HUES6 (cell line): ENCODE measurements around the gene VIPR1.

Experiments
- H3K27ac ChIP-seq: 2 replicates; pipeline ENCODE4 v1.7.0; 2013; ENCODE audit warnings: low read depth, mild to moderate bottlenecking, low read length, inconsistent platforms
- H3K27me3 ChIP-seq: 2 replicates; pipeline ENCODE4 v1.6.1; 2013; ENCODE audit warnings: low read length; ENCODE audit not compliant: control insufficient read depth, insufficient read depth
- H3K36me3 ChIP-seq: 2 replicates; pipeline ENCODE4 v1.6.1; 2013; ENCODE audit warnings: low read length; ENCODE audit not compliant: control insufficient read depth, insufficient read depth
- H3K4me1 ChIP-seq: 2 replicates; pipeline ENCODE4 v1.6.1; 2013; ENCODE audit warnings: low read length; ENCODE audit not compliant: control insufficient read depth, insufficient read depth
- H3K4me3 ChIP-seq: 2 replicates; pipeline ENCODE4 v1.5.1; 2013; ENCODE audit warnings: low read depth, low read length
- H3K9ac ChIP-seq: one replicate; pipeline ENCODE4 v1.6.1; 2013; ENCODE audit warnings: mild to moderate bottlenecking, low read length
- H3K9me3 ChIP-seq: 2 replicates; pipeline ENCODE4 v1.6.1; 2013; ENCODE audit warnings: low read depth, low read length; ENCODE audit not compliant: control insufficient read depth, insufficient read depth

VIPR1 gene

GRCh38 chr3:42478830-42479229 lies 23.6 kb upstream of the VIPR1 start:
- Histone ChIP-seq H3K4me3 (no peak overlapping the region), H3K4me1 (peaks cover 6% of the 10 kb centered on the region; the same call in 1 of the 2 replicates), H3K27ac (no peak overlapping the region), H3K9ac (no peak overlapping the region), H3K27me3 (no peaks in the 10 kb centered on the region), H3K36me3 (no peaks in the 10 kb centered on the region), H3K9me3 (peaks cover 7% of the 10 kb centered on the region; the same call in 1 of the 2 replicates)

- Histone ChIP-seq H3K27me3 (no peaks in the 10 kb centered on the region; the same call in 1 of the 2 replicates), H3K4me1 (peaks cover 7% of the 10 kb centered on the region; the same call in 1 of the 2 replicates), H3K27ac (no peak overlapping the region)
Measured at GRCh38 chr3:42486814-42487565, 15.5 kb upstream of the VIPR1 start.

GRCh38 chr3:42488687-42489086 lies 13.8 kb upstream of the VIPR1 start:
- H3K4me3 ChIP-seq = no peak overlapping the region
- no peaks in the 10 kb centered on the region for H3K36me3 ChIP-seq
- no peak overlapping the region for H3K9ac ChIP-seq
- H3K27ac ChIP-seq = no peak overlapping the region
- peaks cover 7% of the 10 kb centered on the region; the same call in 1 of the 2 replicates for H3K4me1 ChIP-seq
- H3K9me3 ChIP-seq = no peaks in the 10 kb centered on the region
- H3K27me3 ChIP-seq = no peaks in the 10 kb centered on the region; the same call in 1 of the 2 replicates

More at GRCh38 chr3:42486814-42487565, 15.5 kb upstream of the VIPR1 start:
- no peak overlapping the region for H3K4me3 ChIP-seq
- no peaks in the 10 kb centered on the region for H3K36me3 ChIP-seq
- no peak overlapping the region for H3K9ac ChIP-seq
- H3K9me3 ChIP-seq = 0 out of 2 replicates have a peak, but pooled peaks cover under 1% of the 10 kb centered on the region

- H3K27ac ChIP-seq = no peak overlapping the region
- no peak overlapping the region for H3K9ac ChIP-seq
- no peak overlapping the region for H3K4me3 ChIP-seq
- H3K27me3 ChIP-seq = no peaks in the 10 kb centered on the region; the same call in 1 of the 2 replicates
- peaks cover 7% of the 10 kb centered on the region; the same call in 1 of the 2 replicates for H3K4me1 ChIP-seq
- no peaks in the 10 kb centered on the region for H3K9me3 ChIP-seq
- H3K36me3 ChIP-seq = no peaks in the 10 kb centered on the region
Measured at GRCh38 chr3:42489116-42489936, 13.1 kb upstream of the VIPR1 start.

- H3K36me3 ChIP-seq = no peaks in the 10 kb centered on the region
- no peaks in the 10 kb centered on the region for H3K9me3 ChIP-seq
- peaks cover 7% of the 10 kb centered on the region; the same call in 1 of the 2 replicates for H3K4me1 ChIP-seq
- no peak overlapping the region for H3K27ac ChIP-seq
- no peak overlapping the region for H3K9ac ChIP-seq
- H3K27me3 ChIP-seq = no peaks in the 10 kb centered on the region; the same call in 1 of the 2 replicates
- no peak overlapping the region for H3K4me3 ChIP-seq
Measured at GRCh38 chr3:42489937-42490227, 12.6 kb upstream of the VIPR1 start.

- H3K9ac ChIP-seq = no peak overlapping the region
- no peak overlapping the region for H3K27ac ChIP-seq
- no peaks in the 10 kb centered on the region for H3K9me3 ChIP-seq
- no peak overlapping the region for H3K4me3 ChIP-seq
- H3K36me3 ChIP-seq = no peaks in the 10 kb centered on the region
- peaks cover 7% of the 10 kb centered on the region; the same call in 1 of the 2 replicates for H3K4me1 ChIP-seq
- H3K27me3 ChIP-seq = no peaks in the 10 kb centered on the region; the same call in 1 of the 2 replicates
Measured at GRCh38 chr3:42490243-42490642, 12.2 kb upstream of the VIPR1 start.

- no peak overlapping the region for H3K27ac ChIP-seq
- no peaks in the 10 kb centered on the region; the same call in 1 of the 2 replicates for H3K27me3 ChIP-seq
- no peaks in the 10 kb centered on the region for H3K9me3 ChIP-seq
- H3K9ac ChIP-seq = no peak overlapping the region
- no peak overlapping the region for H3K4me3 ChIP-seq
- peaks cover 15% of the 10 kb centered on the region for H3K4me1 ChIP-seq
- H3K36me3 ChIP-seq = no peaks in the 10 kb centered on the region
Measured at GRCh38 chr3:42491881-42492507, 10.4 kb upstream of the VIPR1 start.

GRCh38 chr3:42492508-42493080 lies 9.8 kb upstream of the VIPR1 start:
- no peaks in the 10 kb centered on the region for H3K27me3 ChIP-seq
- H3K9me3 ChIP-seq = no peaks in the 10 kb centered on the region
- H3K4me1 ChIP-seq = peaks cover 20% of the 10 kb centered on the region
- H3K4me3 ChIP-seq = no peak overlapping the region
- H3K27ac ChIP-seq = no peak overlapping the region
- no peaks in the 10 kb centered on the region for H3K36me3 ChIP-seq
- no peak overlapping the region for H3K9ac ChIP-seq

GRCh38 chr3:42493126-42493797 lies 9.2 kb upstream of the VIPR1 start:
- Histone ChIP-seq H3K9me3 (no peaks in the 10 kb centered on the region), H3K4me1 (peaks cover 20% of the 10 kb centered on the region), H3K27ac (no peak overlapping the region), H3K4me3 (no peak overlapping the region), H3K27me3 (peaks cover 5% of the 10 kb centered on the region), H3K9ac (no peak overlapping the region), H3K36me3 (no peaks in the 10 kb centered on the region)

- Histone ChIP-seq H3K27ac (no peak overlapping the region), H3K4me1 (peaks cover 20% of the 10 kb centered on the region), H3K4me3 (no peak overlapping the region), H3K27me3 (peaks cover 10% of the 10 kb centered on the region), H3K9ac (no peak overlapping the region), H3K36me3 (no peaks in the 10 kb centered on the region), H3K9me3 (no peaks in the 10 kb centered on the region)
Measured at GRCh38 chr3:42493798-42494151, 8.7 kb upstream of the VIPR1 start.
